Fibroblast of lung (primary cell): ENCODE data around the gene MRPL55. TPM values are rescaled to one million over a fixed set of nuclear protein-coding genes. Genes with fewer than 3 reads are reported as not detected.

Experiments used
- DNase-seq, 2 donors: peaks; one replicate each; pipeline versions ENCODE4 v3.0.0 to v3.0.0-alpha.2; 2010; ENCODE audit warnings: low read depth in 2 of 2
- H2AFZ ChIP-seq: 2 replicates; pipeline ENCODE4 v1.5.1; 2012; ENCODE audit warnings: low read length, control low read depth, inconsistent platforms
- H3K27ac ChIP-seq: 2 replicates; pipeline ENCODE4 v1.5.1; 2011; ENCODE audit warnings: low read length, control low read depth; ENCODE audit not compliant: insufficient read depth
- H3K27me3 ChIP-seq: 2 replicates; pipeline ENCODE4 v1.5.1; 2011; ENCODE audit warnings: mild to moderate bottlenecking, low read length; ENCODE audit not compliant: control insufficient read depth, insufficient read depth
- H3K36me3 ChIP-seq: 2 replicates; pipeline ENCODE4 v1.5.1; 2011; ENCODE audit warnings: low read length; ENCODE audit not compliant: control insufficient read depth, insufficient read depth
- H3K4me1 ChIP-seq: 2 replicates; pipeline ENCODE4 v1.5.1; 2011; ENCODE audit warnings: low read length; ENCODE audit not compliant: control insufficient read depth, insufficient read depth; ENCODE audit errors: extremely low read depth
- H3K4me2 ChIP-seq: 2 replicates; pipeline ENCODE4 v1.5.1; 2011; ENCODE audit warnings: low read length, control low read depth; ENCODE audit not compliant: insufficient read depth; ENCODE audit errors: extremely low read depth
- H3K4me3 ChIP-seq, 4 experiments: fragments of 200-600 bp in 1 of 4; sonication (generic) in 1 of 4; replicated peaks in 1 of 4; 2 replicates each; pipeline ENCODE4 v1.5.1; 2011 to 2016; ENCODE audit warnings: low read length in 4 of 4, low read depth in 3 of 4, mild to moderate bottlenecking in 3 of 4, control low read depth in 2 of 4, inconsistent platforms in 1 of 4, mixed read lengths in 1 of 4; ENCODE audit not compliant: insufficient read depth in 1 of 4; ENCODE audit errors: control extremely low read depth in 1 of 4
- H3K79me2 ChIP-seq: 2 replicates; pipeline ENCODE4 v1.5.1; 2012; ENCODE audit warnings: mild to moderate bottlenecking, low read length, inconsistent platforms; ENCODE audit not compliant: control insufficient read depth, insufficient read depth
- H3K9ac ChIP-seq: 2 replicates; pipeline ENCODE4 v1.5.1; 2011; ENCODE audit warnings: mild to moderate bottlenecking, low read length, control low read depth; ENCODE audit not compliant: insufficient read depth
- H3K9me3 ChIP-seq: 2 replicates; pipeline ENCODE4 v1.5.1; 2012; ENCODE audit warnings: low read depth, low read length; ENCODE audit not compliant: control insufficient read depth, insufficient read depth
- H4K20me1 ChIP-seq: 2 replicates; pipeline ENCODE4 v1.5.1; 2011; ENCODE audit warnings: low read length; ENCODE audit not compliant: control insufficient read depth, insufficient read depth; ENCODE audit errors: extremely low read depth
- EZH2 ChIP-seq: IDR thresholded peaks from 2 replicates; pipeline ENCODE4 v1.5.1; 2012; ENCODE audit warnings: low read length, control low read depth, mild to moderate bottlenecking; ENCODE audit errors: missing control alignments
- polyA plus RNA-seq, 2 donors: library from polyadenylated mRNA; depleted of rRNA in 1 of 2; stranded (reverse) in 1 of 2; unstranded in 1 of 2; fragments of >200 nt; gene quantifications; 2 replicates each; pipeline ENCODE4 v1.2.1, GENCODE V29; 2011 to 2012; ENCODE audit warnings: missing spikeins in 1 of 2
- total RNA-seq: library from RNA; depleted of rRNA; stranded (reverse); fragments of >200 nt; gene quantifications from 2 replicates; pipeline ENCODE4 v1.2.1, GENCODE V29; 2014
- TF ChIP-seq, protein P1 (sequence below), 2 donors: IDR thresholded peaks in 1 of 2; conservative IDR thresholded peaks in 1 of 2; 1 replicate in 1 of 2; 2 replicates in 1 of 2; pipeline ENCODE4 v1.5.1; 2011 to 2012; ENCODE audit warnings: low read length in 2 of 2, control low read depth in 1 of 2, inconsistent platforms in 1 of 2, low read depth in 1 of 2, mild to moderate bottlenecking in 1 of 2

Gene MRPL55
- total and polyA plus RNA-seq, 2 donors (not counting 1 experiment from before 2014, with no cell fraction given) = 39.5 to 51.7 TPM

DNA sequence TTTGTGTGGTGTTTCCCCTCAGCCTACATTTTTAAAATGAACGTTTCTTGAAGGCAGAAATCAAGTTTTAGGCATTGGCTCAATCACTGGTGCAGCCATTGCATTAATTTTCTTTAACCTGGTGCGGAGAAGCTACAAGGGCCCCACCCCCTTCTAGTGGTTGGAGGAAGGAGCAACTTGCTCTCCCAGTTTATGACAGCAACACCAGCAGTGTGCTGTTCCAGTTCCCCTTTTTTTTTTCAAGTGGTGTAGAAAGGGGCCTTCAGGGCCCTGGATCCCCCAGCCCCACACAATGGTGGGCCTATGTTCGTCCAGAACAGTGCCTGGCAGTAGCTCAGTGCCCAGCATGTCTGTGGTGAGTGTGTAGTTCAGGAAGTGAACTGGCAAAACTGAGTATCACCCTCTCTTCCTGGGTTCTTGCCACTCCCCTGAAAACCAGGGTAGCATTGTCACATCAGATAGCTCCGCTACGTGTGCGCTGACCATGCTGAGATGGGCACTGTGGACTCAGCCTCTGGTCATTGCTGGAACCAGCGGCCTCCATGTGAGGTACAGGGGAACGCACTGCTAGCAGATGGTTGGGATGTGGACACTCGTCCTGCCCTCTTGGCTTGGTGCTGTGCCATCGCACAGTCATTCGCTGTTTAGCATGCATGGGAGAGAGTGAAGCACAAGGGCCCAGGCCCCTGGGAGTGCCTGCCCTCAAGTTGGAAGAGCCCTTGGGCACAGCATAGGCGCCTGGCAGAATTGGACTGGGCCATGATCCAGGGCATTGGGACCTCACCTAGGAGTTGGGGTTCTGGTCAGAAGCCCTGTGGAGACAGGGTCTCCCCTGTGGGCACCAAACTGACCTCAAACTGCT is 19.3 kb downstream of the MRPL55 start:
- no peak overlapping the region for H3K27ac ChIP-seq
- no peak overlapping the region for H3K9ac ChIP-seq
- TF ChIP-seq EZH2 = no peak
- TF ChIP-seq, protein P1, sequence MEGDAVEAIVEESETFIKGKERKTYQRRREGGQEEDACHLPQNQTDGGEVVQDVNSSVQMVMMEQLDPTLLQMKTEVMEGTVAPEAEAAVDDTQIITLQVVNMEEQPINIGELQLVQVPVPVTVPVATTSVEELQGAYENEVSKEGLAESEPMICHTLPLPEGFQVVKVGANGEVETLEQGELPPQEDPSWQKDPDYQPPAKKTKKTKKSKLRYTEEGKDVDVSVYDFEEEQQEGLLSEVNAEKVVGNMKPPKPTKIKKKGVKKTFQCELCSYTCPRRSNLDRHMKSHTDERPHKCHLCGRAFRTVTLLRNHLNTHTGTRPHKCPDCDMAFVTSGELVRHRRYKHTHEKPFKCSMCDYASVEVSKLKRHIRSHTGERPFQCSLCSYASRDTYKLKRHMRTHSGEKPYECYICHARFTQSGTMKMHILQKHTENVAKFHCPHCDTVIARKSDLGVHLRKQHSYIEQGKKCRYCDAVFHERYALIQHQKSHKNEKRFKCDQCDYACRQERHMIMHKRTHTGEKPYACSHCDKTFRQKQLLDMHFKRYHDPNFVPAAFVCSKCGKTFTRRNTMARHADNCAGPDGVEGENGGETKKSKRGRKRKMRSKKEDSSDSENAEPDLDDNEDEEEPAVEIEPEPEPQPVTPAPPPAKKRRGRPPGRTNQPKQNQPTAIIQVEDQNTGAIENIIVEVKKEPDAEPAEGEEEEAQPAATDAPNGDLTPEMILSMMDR (conservative IDR thresholded peaks at IDR 0.05 in 1 of 2, IDR thresholded peaks at IDR 0.05 in 1 of 2; ENCODE audit: low read depth in 1 of 2, low read length in 2 of 2) = no peak
- no peak for DNase-seq
- no peaks in the 10 kb centered on the region for H3K27me3 ChIP-seq
- H3K79me2 ChIP-seq = peaks cover 100% of the 10 kb centered on the region
- H2AFZ ChIP-seq = no peak overlapping the region
- H3K4me2 ChIP-seq = no peak overlapping the region
- H4K20me1 ChIP-seq = peaks cover 29% of the 10 kb centered on the region
- no peak overlapping the region for H3K4me3 ChIP-seq
- peaks cover 32% of the 10 kb centered on the region for H3K4me1 ChIP-seq
- no peaks in the 10 kb centered on the region for H3K9me3 ChIP-seq
- peaks cover 23% of the 10 kb centered on the region for H3K36me3 ChIP-seq

DNA sequence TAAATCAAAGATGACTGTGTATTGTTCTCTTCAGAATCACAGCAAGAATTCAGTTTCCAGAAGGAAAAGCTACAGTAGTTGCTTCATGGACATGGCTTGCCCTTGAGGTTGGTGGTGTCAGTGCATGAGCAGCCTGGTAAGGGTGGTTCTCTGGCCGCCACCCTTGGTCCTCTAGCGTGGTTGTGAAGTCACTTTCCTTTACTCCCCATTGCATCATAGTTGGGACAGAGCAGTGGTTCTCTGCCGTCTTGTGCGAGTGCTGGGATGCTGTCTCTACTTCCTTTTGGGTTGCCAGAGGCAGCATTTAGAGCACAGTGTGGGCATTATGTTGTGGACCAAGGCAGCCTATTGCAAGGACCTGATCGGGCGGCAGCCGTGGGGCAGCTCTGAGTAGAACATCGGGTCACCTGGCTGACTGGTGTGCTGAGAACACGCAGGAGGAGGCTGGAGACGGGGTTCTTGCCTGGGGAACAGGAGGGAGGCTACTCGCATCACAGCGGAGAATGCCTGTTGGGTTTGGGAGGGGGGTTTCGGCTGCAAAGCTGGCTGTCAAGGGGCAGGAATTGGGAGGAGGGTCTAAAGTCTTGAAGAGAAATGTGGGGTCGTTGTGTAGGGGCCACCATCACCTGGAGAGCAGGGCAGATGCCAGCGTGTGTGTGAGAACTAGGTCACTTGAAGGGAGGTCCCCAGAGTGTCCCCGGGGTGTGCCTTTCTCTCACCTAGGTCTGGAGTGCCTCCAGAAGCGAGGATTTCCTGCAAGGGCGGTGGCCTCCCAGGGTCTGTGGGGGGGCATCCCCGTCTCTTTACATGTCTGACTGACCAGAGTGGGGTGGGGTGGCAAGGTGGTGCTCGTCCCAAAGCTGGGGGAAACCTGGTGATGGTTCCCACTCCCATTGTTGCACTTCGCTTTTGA is 20.3 kb downstream of the MRPL55 start:
- Histone ChIP-seq H3K4me2 (no peak overlapping the region), H3K9ac (no peak overlapping the region), H3K9me3 (no peaks in the 10 kb centered on the region), H3K4me3 (no peak overlapping the region), H3K4me1 (peaks cover 34% of the 10 kb centered on the region), H3K27me3 (no peaks in the 10 kb centered on the region), H3K27ac (peak overlapping the region; percentile 54), H4K20me1 (peaks cover 29% of the 10 kb centered on the region), H3K36me3 (peaks cover 20% of the 10 kb centered on the region), H3K79me2 (peaks cover 100% of the 10 kb centered on the region), H2AFZ (no peak overlapping the region)
- DNase-seq = peak in 1 of 2 donors; percentile 52
- TF ChIP-seq, protein P1 (conservative IDR thresholded peaks at IDR 0.05 in 1 of 2, IDR thresholded peaks at IDR 0.05 in 1 of 2; ENCODE audit: low read depth in 1 of 2, low read length in 2 of 2) = no peak
- TF ChIP-seq EZH2 = no peak

DNA sequence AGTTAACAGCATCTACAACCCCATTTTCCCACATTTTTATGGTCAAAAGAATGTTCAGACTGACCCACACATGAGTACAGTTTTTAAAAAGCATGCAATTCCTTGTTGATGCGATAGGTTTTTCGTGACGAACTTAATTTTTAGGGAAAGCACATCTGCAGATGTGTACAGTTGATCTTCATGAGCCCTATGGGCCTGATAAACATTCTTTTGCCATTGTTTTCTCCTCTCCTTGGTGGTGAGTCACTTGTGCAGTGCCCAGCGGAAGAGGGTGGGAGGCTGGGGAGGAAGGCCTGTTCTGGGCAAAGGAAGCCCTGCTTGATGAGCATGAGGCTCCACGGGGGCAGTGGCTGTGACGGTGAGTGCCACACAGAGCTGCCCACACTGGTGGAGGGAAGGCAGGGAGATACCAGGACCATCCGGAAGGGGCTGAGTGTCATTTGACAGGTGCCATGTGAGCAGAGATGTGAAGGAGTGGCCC is 21.3 kb downstream of the MRPL55 start:
- H3K4me3 ChIP-seq = peak overlapping the region in 2 of 4 experiments; percentile 6 to 19

More for the DNA sequence above, 21.3 kb downstream of the MRPL55 start:
- peak; percentile 41 to 81 for DNase-seq
- no peaks in the 10 kb centered on the region for H3K27me3 ChIP-seq
- H3K4me1 ChIP-seq = peaks cover 34% of the 10 kb centered on the region
- H3K27ac ChIP-seq = peak overlapping the region; percentile 54
- TF ChIP-seq, protein P1 (conservative IDR thresholded peaks at IDR 0.05 in 1 of 2, IDR thresholded peaks at IDR 0.05 in 1 of 2; ENCODE audit: low read depth in 1 of 2, low read length in 2 of 2) = no peak
- no peak for TF ChIP-seq EZH2
- H4K20me1 ChIP-seq = peaks cover 29% of the 10 kb centered on the region
- peaks cover 100% of the 10 kb centered on the region for H3K79me2 ChIP-seq
- no peak overlapping the region for H3K9ac ChIP-seq
- peak overlapping the region; percentile 68 for H3K4me2 ChIP-seq
- H3K36me3 ChIP-seq = peaks cover 18% of the 10 kb centered on the region
- H3K9me3 ChIP-seq = no peaks in the 10 kb centered on the region
- no peak overlapping the region for H2AFZ ChIP-seq
